Measurements from ENCODE around the gene FAM171A1. TPM values are rescaled to one million over a fixed set of nuclear protein-coding genes. Genes with fewer than 3 reads are reported as not detected.
"Not testable (repeated sequence)": the region's sequence is repeated elsewhere in the genome, so short reads cannot be mapped to it uniquely, and the experiment has no call there.

FAM171A1 gene
- total and polyA plus RNA-seq, 2 experiments from 2014 or later = 38.9 to 41.5 TPM

DNA sequence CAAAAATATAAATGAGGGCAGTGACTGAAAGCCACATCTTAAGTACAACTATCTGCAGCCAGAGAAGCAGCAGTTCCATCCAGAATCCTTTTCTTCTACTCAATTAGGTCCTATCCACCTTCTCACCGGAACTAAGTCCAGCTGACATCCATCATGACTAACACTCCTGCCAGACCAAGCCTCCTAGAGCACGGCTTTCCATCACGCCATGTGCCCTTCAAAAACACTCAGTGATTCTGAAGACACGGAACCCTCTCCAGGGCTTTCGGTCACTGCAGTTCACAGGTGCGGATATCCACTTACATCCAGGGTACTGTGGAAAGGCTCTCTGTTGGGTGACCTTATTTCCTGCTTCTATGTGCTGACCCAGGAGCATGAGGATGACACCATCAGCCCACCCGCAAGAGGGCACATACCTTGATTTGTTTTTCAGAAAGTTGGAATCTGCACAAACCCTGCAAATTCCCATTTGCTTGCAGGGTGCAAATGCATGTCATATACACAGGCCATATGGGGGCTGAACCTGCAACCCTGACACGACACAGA lies 64.3 kb downstream of the FAM171A1 start:
- H3K9me3 ChIP-seq (ENCODE audit: low read depth) = no peaks in the 10 kb centered on the region
- no peak for DNase-seq (ENCODE audit: low read depth in 1 of 2, low spot score in 1 of 2)
- TF ChIP-seq, protein P1, sequence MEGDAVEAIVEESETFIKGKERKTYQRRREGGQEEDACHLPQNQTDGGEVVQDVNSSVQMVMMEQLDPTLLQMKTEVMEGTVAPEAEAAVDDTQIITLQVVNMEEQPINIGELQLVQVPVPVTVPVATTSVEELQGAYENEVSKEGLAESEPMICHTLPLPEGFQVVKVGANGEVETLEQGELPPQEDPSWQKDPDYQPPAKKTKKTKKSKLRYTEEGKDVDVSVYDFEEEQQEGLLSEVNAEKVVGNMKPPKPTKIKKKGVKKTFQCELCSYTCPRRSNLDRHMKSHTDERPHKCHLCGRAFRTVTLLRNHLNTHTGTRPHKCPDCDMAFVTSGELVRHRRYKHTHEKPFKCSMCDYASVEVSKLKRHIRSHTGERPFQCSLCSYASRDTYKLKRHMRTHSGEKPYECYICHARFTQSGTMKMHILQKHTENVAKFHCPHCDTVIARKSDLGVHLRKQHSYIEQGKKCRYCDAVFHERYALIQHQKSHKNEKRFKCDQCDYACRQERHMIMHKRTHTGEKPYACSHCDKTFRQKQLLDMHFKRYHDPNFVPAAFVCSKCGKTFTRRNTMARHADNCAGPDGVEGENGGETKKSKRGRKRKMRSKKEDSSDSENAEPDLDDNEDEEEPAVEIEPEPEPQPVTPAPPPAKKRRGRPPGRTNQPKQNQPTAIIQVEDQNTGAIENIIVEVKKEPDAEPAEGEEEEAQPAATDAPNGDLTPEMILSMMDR (IDR thresholded peaks at IDR 0.05; ENCODE audit: low read depth, low read length) = no peak
- no peak overlapping the region for H3K27ac ChIP-seq
- H3K27me3 ChIP-seq = no peaks in the 10 kb centered on the region
- no peak overlapping the region for H3K4me3 ChIP-seq
- H3K4me1 ChIP-seq (ENCODE audit: low read depth) = peaks cover 6% of the 10 kb centered on the region
- H3K36me3 ChIP-seq = no peaks in the 10 kb centered on the region

DNA sequence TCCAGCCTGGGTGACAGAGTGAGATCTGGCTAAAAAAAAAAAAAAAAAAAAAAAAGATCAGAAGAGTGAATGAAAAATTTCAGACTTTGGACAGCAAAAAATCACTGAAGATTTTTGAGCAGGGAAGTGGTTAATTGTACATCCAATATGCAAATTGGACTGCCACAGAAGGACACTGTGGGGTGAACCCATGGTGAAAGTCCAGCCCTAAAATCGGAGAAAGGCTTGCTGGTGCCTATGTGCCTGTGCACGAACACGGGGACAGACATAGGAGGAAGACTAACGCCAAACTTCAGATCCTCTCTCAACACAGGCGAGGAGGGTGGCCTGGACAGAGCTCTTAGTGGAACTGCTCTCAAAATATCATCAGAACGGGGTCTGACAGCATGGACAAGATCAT lies 65.5 kb downstream of the FAM171A1 start:
- Histone ChIP-seq H3K4me3 (no peak overlapping the region), H3K27me3 (no peaks in the 10 kb centered on the region), H3K36me3 (no peaks in the 10 kb centered on the region), H3K9me3 (ENCODE audit: low read depth) (no peaks in the 10 kb centered on the region), H3K4me1 (ENCODE audit: low read depth) (no peaks in the 10 kb centered on the region), H3K27ac (no peak overlapping the region)
- no peak for DNase-seq (ENCODE audit: low read depth in 1 of 2, low spot score in 1 of 2)
- TF ChIP-seq, protein P1 (IDR thresholded peaks at IDR 0.05; ENCODE audit: low read depth, low read length) = no peak

DNA sequence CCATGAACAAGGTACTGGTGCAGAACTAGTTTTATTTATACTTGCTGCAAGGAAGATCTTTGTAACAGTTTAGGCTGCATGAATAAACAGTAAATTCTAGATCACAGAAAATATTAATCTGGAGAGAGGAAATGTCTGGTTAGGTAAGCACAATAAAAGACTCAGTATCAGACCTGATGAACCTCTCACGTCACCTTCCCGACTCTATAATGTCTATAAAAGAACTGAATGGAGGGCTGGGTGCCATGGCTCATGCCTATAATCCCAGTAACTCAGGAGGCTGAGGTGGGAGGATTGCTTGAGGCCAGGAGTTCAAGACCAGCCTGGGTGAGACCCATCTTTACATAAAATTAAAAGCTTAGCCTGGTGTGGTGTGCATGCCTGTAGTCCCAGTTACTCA lies 65.9 kb downstream of the FAM171A1 start:
- Histone ChIP-seq H3K27me3 (no peaks in the 10 kb centered on the region), H3K4me3 (no peak overlapping the region), H3K36me3 (no peaks in the 10 kb centered on the region), H3K4me1 (ENCODE audit: low read depth) (no peaks in the 10 kb centered on the region), H3K9me3 (ENCODE audit: low read depth) (no peaks in the 10 kb centered on the region), H3K27ac (no peak overlapping the region)
- no peak for DNase-seq (ENCODE audit: low read depth in 1 of 2, low spot score in 1 of 2)
- TF ChIP-seq, protein P1 (IDR thresholded peaks at IDR 0.05; ENCODE audit: low read depth, low read length) = no peak

- DNase-seq (ENCODE audit: low read depth in 1 of 2, low spot score in 1 of 2); H3K9me3 ChIP-seq (ENCODE audit: low read depth): not testable (repeated sequence)
Measured at GRCh38 chr10:15302188-15302956, 68.7 kb downstream of the FAM171A1 start.

DNA sequence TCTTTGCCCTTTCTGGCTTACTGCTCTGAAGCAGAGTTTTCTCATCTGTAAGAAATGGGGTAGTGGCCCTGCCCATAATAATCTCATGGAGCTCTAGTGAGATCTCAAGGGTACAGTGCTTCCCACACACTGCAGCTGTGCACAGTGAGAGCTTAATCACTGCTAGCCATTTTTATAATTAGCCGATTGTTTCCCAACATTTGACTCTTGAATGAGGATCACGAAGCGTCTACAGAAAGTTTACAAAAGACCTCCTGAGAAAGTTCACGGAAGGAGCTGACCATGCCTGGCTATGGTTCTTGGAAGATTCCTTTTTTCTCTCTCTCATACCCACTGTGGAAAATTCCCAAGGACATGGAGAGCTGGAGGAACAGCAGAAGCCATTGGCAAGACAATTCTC lies 70.4 kb downstream of the FAM171A1 start:
- Histone ChIP-seq H3K27me3 (no peaks in the 10 kb centered on the region), H3K4me3 (no peak overlapping the region), H3K27ac (no peak overlapping the region), H3K36me3 (no peaks in the 10 kb centered on the region), H3K9me3 (ENCODE audit: low read depth) (no peaks in the 10 kb centered on the region), H3K4me1 (ENCODE audit: low read depth) (no peaks in the 10 kb centered on the region)
- TF ChIP-seq, protein P1 (IDR thresholded peaks at IDR 0.05; ENCODE audit: low read depth, low read length) = no peak
- peak in 1 of 2 donors; percentile 51 for DNase-seq (ENCODE audit: low read depth in 1 of 2, low spot score in 1 of 2)

More at GRCh38 chr10:15302188-15302956, 68.7 kb downstream of the FAM171A1 start:
- H3K27ac ChIP-seq; H3K4me3 ChIP-seq; H3K36me3 ChIP-seq; H3K4me1 ChIP-seq (ENCODE audit: low read depth); H3K27me3 ChIP-seq: not testable (repeated sequence)

DNA sequence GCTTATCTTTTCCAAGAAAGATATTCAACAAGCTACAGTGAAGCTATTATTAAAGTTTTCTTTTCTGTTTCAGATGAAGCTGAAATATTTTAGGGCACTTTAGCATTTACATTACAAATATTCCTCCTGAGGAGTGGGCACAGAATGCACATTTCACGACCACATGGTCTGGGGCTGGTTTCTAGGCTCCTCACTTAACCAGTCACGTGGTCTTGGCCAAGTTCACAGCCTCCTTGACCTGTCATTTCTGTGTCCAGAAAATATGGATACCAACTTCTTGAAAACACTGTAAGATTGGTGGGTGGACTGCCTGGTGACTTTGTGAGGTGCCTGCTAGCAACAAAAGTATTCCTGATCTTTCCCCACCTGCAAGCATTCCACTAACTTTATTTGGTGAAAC lies 70.9 kb downstream of the FAM171A1 start:
- Histone ChIP-seq H3K27me3 (no peaks in the 10 kb centered on the region), H3K4me3 (no peak overlapping the region), H3K27ac (no peak overlapping the region), H3K9me3 (ENCODE audit: low read depth) (no peaks in the 10 kb centered on the region), H3K36me3 (no peaks in the 10 kb centered on the region), H3K4me1 (ENCODE audit: low read depth) (no peaks in the 10 kb centered on the region)
- no peak for DNase-seq (ENCODE audit: low read depth in 1 of 2, low spot score in 1 of 2)
- TF ChIP-seq, protein P1 (IDR thresholded peaks at IDR 0.05; ENCODE audit: low read depth, low read length) = no peak
